PC-3 (cell line): ENCODE data around the gene AUH.

Experiments
- CTCF ChIP-seq: fragments of 300-600 bp; sonication (generic); conservative IDR thresholded peaks from 2 replicates; pipeline ENCODE4 v1.5.1; 2017; ENCODE audit warnings: antibody characterized with exemption, low read depth, mild to moderate bottlenecking, low read length
- EZH2 ChIP-seq: fragments of 300-600 bp; sonication (generic); IDR thresholded peaks from one replicate; pipeline ENCODE4 v1.6.1; 2017; ENCODE audit warnings: antibody characterized with exemption, mild to moderate bottlenecking, low read length; ENCODE audit not compliant: unreplicated experiment

- TF ChIP-seq CTCF (no peak), EZH2 (no peak)
Observed at GRCh38 chr9:91208837-91209236, 152.9 kb downstream of the AUH start.
